ENCODE measurements around the gene RAPSN.

Gene RAPSN

GRCh38 chr11:47488674-47489394, 39.9 kb upstream of the RAPSN start:
- H3K27ac ChIP-seq (ENCODE audit: extremely low read depth, low read depth, low read length), result no peak overlapping the region
- CTCF ChIA-PET, result interaction anchor here (0.9 to 1.5 kb wide), 2 partner anchors 115 to 128 kb away, joined by 3 to 6 read pairs; no protein-coding TSS in a partner anchor
- TF ChIP-seq ZNF501 (tag by site-specific recombination; IDR thresholded peaks at IDR 0.05) (no peak), ZNF558 (tag by site-specific recombination; IDR thresholded peaks at IDR 0.05) (no peak), PRDM1 (tag by site-specific recombination; IDR thresholded peaks at IDR 0.05) (no peak), ZBTB7A (tag by site-specific recombination; IDR thresholded peaks at IDR 0.05; ENCODE audit: low read depth) (no peak), KLF9 (tag by site-specific recombination; IDR thresholded peaks at IDR 0.05; ENCODE audit: low read depth) (no peak), HOXC10 (CRISPR knock-in tag; IDR thresholded peaks at IDR 0.05) (no peak), ZNF529 (tag by site-specific recombination; IDR thresholded peaks at IDR 0.05; ENCODE audit: insufficient replicate concordance) (no peak), ZNF211 (tag by site-specific recombination; IDR thresholded peaks at IDR 0.05; ENCODE audit: low read depth) (no peak), ZNF600 (tag by site-specific recombination; IDR thresholded peaks at IDR 0.05) (no peak), ZNF791 (tag by site-specific recombination; IDR thresholded peaks at IDR 0.05) (no peak), ZNF426 (tag by site-specific recombination; IDR thresholded peaks at IDR 0.05) (no peak), ZNF2 (tag by site-specific recombination; IDR thresholded peaks at IDR 0.05) (no peak), ZNF433 (tag by site-specific recombination; IDR thresholded peaks at IDR 0.05; ENCODE audit: low read depth) (no peak)
- TF ChIP-seq, protein P1, sequence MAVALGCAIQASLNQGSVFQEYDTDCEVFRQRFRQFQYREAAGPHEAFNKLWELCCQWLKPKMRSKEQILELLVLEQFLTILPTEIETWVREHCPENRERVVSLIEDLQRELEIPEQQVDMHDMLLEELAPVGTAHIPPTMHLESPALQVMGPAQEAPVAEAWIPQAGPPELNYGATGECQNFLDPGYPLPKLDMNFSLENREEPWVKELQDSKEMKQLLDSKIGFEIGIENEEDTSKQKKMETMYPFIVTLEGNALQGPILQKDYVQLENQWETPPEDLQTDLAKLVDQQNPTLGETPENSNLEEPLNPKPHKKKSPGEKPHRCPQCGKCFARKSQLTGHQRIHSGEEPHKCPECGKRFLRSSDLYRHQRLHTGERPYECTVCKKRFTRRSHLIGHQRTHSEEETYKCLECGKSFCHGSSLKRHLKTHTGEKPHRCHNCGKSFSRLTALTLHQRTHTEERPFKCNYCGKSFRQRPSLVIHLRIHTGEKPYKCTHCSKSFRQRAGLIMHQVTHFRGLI (tag by site-specific recombination; IDR thresholded peaks at IDR 0.05), result no peak
- TF ChIP-seq, protein P2, sequence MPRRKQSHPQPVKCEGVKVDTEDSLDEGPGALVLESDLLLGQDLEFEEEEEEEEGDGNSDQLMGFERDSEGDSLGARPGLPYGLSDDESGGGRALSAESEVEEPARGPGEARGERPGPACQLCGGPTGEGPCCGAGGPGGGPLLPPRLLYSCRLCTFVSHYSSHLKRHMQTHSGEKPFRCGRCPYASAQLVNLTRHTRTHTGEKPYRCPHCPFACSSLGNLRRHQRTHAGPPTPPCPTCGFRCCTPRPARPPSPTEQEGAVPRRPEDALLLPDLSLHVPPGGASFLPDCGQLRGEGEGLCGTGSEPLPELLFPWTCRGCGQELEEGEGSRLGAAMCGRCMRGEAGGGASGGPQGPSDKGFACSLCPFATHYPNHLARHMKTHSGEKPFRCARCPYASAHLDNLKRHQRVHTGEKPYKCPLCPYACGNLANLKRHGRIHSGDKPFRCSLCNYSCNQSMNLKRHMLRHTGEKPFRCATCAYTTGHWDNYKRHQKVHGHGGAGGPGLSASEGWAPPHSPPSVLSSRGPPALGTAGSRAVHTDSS (tag by site-specific recombination; IDR thresholded peaks at IDR 0.05), result no peak
- TF ChIP-seq, protein P3, sequence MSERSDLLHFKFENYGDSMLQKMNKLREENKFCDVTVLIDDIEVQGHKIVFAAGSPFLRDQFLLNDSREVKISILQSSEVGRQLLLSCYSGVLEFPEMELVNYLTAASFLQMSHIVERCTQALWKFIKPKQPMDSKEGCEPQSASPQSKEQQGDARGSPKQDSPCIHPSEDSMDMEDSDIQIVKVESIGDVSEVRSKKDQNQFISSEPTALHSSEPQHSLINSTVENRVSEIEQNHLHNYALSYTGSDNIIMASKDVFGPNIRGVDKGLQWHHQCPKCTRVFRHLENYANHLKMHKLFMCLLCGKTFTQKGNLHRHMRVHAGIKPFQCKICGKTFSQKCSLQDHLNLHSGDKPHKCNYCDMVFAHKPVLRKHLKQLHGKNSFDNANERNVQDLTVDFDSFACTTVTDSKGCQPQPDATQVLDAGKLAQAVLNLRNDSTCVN (tag by site-specific recombination; optimal IDR thresholded peaks at IDR 0.05), result no peak

DNA sequence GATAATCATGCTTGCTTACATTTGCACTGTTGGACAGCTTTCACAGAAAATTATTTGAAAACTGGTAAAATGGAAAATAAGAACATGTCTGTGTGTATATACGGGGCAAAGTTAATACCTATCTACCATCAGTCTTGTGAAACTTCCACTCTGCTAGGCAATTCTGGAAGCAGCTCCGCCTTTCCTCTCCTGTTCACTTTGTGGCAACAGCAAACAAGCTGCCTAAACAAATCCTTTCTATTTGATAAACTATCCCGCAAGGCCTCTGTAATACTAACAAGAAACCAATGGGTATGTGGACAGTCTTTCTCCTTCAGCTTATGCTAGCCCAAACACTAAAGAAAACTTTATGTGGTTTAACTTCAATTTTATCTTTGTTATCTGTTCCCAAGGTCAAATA, 39.2 kb upstream of the RAPSN start:
- Histone ChIP-seq H3K9me3 (ENCODE audit: control insufficient read depth, insufficient read depth, low read depth, low read length) (no peaks in the 10 kb centered on the region), H3K4me3 (ENCODE audit: low read depth, low read length) (no peak overlapping the region), H3K36me3 (ENCODE audit: control insufficient read depth in 2 of 2, insufficient read depth in 1 of 2, low read length in 2 of 2) (peaks cover 21 to 60% of the 10 kb centered on the region in 2 experiments; a peak in 2 of 3 replicates), H3K4me1 (ENCODE audit: control insufficient read depth, insufficient read depth, low read length) (no peaks in the 10 kb centered on the region; the same call in 1 of the 2 replicates), H3K27ac (ENCODE audit: extremely low read depth, low read depth, low read length) (no peak overlapping the region)
- ChIA-PET CTCF (interaction anchor here (0.6 to 1.5 kb wide), 5 partner anchors 9 to 129 kb away, joined by 3 to 6 read pairs (median 4); no protein-coding TSS in a partner anchor), POLR2A (no interaction called here)
- TF ChIP-seq, protein P4, sequence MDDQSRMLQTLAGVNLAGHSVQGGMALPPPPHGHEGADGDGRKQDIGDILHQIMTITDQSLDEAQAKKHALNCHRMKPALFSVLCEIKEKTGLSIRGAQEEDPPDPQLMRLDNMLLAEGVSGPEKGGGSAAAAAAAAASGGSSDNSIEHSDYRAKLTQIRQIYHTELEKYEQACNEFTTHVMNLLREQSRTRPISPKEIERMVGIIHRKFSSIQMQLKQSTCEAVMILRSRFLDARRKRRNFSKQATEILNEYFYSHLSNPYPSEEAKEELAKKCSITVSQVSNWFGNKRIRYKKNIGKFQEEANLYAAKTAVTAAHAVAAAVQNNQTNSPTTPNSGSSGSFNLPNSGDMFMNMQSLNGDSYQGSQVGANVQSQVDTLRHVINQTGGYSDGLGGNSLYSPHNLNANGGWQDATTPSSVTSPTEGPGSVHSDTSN (CRISPR knock-in tag; IDR thresholded peaks at IDR 0.05), result no peak
- TF ChIP-seq, protein P5, sequence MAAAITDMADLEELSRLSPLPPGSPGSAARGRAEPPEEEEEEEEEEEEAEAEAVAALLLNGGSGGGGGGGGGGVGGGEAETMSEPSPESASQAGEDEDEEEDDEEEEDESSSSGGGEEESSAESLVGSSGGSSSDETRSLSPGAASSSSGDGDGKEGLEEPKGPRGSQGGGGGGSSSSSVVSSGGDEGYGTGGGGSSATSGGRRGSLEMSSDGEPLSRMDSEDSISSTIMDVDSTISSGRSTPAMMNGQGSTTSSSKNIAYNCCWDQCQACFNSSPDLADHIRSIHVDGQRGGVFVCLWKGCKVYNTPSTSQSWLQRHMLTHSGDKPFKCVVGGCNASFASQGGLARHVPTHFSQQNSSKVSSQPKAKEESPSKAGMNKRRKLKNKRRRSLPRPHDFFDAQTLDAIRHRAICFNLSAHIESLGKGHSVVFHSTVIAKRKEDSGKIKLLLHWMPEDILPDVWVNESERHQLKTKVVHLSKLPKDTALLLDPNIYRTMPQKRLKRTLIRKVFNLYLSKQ (tag by site-specific recombination; IDR thresholded peaks at IDR 0.05; ENCODE audit: borderline replicate concordance), result no peak
- TF ChIP-seq ZNF792 (tag by site-specific recombination; IDR thresholded peaks at IDR 0.05) (no peak), GLIS2 (tag by site-specific recombination; IDR thresholded peaks at IDR 0.05) (no peak), ZNF624 (tag by site-specific recombination; IDR thresholded peaks at IDR 0.05) (no peak), ZNF571 (tag by site-specific recombination; IDR thresholded peaks at IDR 0.05) (no peak)
- TF ChIP-seq, protein P6, sequence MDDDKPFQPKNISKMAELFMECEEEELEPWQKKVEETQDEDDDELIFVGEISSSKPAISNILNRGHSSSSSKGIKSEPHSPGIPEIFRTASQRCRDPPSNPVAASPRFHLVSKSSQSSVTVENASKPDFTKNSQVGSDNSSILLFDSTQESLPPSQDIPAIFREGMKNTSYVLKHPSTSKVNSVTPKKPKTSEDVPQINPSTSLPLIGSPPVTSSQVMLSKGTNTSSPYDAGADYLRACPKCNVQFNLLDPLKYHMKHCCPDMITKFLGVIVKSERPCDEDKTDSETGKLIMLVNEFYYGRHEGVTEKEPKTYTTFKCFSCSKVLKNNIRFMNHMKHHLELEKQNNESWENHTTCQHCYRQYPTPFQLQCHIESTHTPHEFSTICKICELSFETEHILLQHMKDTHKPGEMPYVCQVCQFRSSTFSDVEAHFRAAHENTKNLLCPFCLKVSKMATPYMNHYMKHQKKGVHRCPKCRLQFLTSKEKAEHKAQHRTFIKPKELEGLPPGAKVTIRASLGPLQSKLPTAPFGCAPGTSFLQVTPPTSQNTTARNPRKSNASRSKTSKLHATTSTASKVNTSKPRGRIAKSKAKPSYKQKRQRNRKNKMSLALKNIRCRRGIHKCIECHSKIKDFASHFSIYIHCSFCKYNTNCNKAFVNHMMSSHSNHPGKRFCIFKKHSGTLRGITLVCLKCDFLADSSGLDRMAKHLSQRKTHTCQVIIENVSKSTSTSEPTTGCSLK (tag by site-specific recombination; IDR thresholded peaks at IDR 0.05), result no peak
- TF ChIP-seq, protein P7, sequence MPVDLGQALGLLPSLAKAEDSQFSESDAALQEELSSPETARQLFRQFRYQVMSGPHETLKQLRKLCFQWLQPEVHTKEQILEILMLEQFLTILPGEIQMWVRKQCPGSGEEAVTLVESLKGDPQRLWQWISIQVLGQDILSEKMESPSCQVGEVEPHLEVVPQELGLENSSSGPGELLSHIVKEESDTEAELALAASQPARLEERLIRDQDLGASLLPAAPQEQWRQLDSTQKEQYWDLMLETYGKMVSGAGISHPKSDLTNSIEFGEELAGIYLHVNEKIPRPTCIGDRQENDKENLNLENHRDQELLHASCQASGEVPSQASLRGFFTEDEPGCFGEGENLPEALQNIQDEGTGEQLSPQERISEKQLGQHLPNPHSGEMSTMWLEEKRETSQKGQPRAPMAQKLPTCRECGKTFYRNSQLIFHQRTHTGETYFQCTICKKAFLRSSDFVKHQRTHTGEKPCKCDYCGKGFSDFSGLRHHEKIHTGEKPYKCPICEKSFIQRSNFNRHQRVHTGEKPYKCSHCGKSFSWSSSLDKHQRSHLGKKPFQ (tag by site-specific recombination; IDR thresholded peaks at IDR 0.05), result no peak

More at GRCh38 chr11:47488674-47489394, 39.9 kb upstream of the RAPSN start:
- POLR2A ChIA-PET, result no interaction called here
- no peaks in the 10 kb centered on the region for H3K9me3 ChIP-seq (ENCODE audit: control insufficient read depth, insufficient read depth, low read depth, low read length)
- H3K36me3 ChIP-seq (ENCODE audit: control insufficient read depth in 2 of 2, insufficient read depth in 1 of 2, low read length in 2 of 2), result peaks cover 20 to 55% of the 10 kb centered on the region in 2 experiments; a peak in 2 of 3 replicates
- no peak overlapping the region for H3K4me3 ChIP-seq (ENCODE audit: low read depth, low read length)
- no peaks in the 10 kb centered on the region; the same call in 1 of the 2 replicates for H3K4me1 ChIP-seq (ENCODE audit: control insufficient read depth, insufficient read depth, low read length)
